Activated CD8-positive, alpha-beta memory T cell treated with anti-CD3 and anti-CD28 coated beads for 24 hours (primary cell): ENCODE data around the gene AJM1.

Experiments
- DNase-seq: peaks from one replicate; pipeline ENCODE4 v3.0.0-alpha.2; 2020

AJM1 gene

GRCh38 chr9:136845465-136846260 lies 3.4 kb downstream of the AJM1 start:
- DNase-seq, result no peak

- no peak for DNase-seq
Observed at GRCh38 chr9:136846376-136847087, 4.3 kb downstream of the AJM1 start.

DNA sequence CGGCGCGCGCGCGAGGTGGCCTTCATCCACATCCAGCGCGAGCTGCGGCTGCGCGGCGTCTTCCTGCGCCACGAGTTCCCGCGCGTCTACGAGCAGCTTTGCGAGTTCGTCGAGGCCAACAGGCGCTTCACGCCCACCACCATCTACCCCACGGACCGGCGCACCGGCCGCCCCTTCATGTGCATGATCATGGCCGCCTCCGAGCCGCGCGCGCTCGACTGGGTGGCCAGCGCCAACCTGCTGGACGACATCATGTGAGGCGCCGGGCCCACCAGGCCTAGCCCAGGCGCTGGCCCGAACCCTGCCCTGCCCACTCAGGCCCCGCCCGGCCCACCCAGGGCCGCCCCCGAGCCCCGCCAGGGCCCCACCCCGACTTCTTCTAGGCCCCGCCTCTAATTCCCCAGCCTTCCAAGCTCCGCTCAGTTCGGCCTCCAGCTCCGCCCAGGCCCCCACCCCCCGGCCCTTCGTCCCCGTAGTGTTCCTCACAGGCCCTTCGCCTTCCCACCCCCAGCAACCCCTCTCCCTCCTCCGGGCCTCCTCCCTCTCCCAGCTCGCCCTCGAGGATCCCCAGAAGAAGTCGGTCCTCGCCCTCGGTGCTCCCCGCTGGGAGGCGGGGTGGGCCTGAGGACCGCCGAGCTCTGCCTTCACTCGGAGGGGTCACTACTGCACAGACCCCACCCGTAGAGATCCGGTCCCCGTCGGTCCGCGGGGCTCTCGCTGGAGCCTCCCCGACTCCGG lies 5.0 kb downstream of the AJM1 start:
- DNase-seq, result no peak

- peak; percentile 90 for DNase-seq
Observed at GRCh38 chr9:136847826-136848392, 5.6 kb downstream of the AJM1 start.

DNA sequence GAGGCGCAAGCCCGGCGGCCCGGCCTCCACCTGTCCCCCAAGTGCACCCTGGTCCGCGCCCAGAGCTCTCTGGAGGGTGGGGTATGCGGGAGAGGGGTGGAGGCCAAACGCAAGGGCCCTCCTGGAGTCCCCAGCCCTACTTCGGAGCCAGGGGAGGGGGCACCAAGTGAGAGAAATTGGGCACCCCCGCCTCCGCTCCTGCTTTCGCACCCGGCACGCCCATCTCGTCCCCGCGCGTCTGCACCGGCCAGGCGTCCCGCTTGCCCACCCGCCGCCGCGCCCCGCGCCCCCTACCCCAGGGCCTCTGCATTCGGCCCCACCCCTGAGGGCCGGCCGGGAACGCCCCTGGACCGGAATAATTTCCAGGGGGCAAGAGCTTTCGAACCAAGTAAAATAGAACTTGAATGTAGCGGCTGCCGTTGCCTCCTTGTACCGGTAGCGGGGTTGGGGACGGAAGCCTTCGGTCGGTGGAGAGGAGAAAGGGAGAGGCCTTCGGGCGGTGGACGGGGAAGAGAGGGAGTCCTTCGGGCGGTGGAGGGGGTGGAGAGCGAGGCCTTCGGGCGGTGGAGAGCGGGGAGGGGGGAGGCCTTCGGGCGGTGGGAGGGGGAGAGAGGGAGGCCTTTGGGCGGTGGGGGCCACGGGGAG lies 6.2 kb downstream of the AJM1 start:
- peak; percentile 79 for DNase-seq

DNA sequence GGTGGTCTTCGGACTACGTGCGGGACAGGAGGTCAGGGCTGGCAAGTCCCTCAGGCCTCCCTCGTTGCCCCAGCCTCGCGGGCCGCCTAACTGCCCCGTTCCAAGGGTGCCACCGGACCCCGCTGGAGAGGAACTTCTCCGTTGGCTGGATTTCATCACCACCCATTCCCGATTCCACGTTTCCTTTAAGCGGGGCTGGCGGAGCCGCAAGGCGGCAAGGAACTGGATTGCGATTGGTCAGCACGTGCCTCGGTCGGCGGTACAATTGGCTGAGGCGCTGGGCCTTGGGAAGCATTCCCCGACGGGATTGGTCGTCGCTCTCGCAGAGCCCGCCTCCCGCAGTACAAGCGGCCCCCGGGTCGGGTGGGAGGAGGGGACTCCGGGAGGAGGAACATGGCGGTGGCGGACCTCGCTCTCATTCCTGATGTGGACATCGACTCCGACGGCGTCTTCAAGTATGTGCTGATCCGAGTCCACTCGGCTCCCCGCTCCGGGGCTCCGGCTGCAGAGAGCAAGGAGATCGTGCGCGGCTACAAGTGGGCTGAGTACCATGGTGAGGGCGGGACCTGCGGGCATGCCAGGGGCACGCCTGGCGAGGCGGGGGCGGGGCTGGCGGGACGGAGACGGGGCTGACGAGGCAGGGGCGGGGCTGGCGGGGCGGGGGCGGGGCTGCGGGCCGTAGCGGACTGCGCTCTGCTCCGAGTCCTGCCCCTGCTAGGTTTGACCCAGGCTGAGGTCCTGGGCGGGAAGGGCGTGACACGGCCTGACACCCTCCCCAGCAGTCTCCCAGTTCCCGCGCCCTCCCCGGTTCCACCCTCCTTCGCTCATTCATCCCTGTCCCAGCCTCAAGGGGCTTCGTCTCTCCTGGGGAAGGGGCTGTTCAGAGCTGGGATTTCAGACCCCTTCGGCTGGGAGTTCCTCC lies 7.0 kb downstream of the AJM1 start, which contains the start of gene PHPT1:
PHPT1 (plus strand) TSS at position 372 of the 922 bp plus-strand sequence; CDS start at position 394, 22 bp downstream.
- DNase-seq, result peak; percentile 99

GRCh38 chr9:136849960-136850865 lies 7.9 kb downstream of the AJM1 start:
- DNase-seq, result no peak

GRCh38 chr9:136850866-136851775 lies 8.8 kb downstream of the AJM1 start:
- DNase-seq, result no peak

DNA sequence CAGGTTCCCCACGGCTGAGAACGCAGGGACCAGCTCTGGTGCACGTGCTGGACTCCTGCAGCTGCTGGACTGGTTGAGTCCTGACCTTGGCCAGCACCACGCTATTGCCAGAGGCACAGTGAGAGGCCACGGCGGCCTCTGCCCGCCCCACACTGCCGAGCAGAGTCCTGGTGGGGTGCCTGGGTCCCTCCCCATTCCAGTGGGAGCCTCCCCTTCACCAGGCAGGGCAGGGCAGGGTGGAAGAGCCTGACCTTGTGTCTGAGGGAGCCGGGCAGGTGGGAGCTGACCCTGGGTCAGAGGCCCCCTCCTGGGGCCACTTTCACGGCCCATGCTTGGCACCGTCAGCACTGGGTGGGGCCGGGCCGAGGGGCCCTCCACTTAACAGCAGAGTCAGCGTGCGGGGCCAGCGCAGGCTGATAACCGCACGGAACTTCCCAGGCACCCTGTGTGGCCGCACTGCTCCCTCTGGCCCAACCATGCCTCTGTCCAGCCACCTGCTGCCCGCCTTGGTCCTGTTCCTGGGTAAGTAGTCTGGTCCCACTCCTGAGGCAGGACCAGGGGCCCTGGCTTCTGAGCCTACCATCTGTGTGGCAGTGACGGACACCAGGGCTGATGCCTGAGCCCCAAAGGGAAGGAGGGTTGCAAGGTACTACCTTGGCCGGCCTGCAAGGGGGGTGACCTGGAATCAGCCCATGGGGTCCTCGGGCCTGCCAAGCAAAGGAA lies 9.8 kb downstream of the AJM1 start, which contains the start of gene MAMDC4:
MAMDC4 (plus strand) TSS at position 406 of the 723 bp plus-strand sequence; CDS start at position 477, 71 bp downstream.
- DNase-seq, result no peak

GRCh38 chr9:136852664-136853595 lies 10.7 kb downstream of the AJM1 start:
- DNase-seq, result no peak

- no peak for DNase-seq
Observed at GRCh38 chr9:136853596-136854112, 11.4 kb downstream of the AJM1 start.

GRCh38 chr9:136854113-136854841 lies 12.0 kb downstream of the AJM1 start:
- DNase-seq, result no peak

- DNase-seq, result no peak
Observed at GRCh38 chr9:136854842-136855460, 12.7 kb downstream of the AJM1 start.

DNA sequence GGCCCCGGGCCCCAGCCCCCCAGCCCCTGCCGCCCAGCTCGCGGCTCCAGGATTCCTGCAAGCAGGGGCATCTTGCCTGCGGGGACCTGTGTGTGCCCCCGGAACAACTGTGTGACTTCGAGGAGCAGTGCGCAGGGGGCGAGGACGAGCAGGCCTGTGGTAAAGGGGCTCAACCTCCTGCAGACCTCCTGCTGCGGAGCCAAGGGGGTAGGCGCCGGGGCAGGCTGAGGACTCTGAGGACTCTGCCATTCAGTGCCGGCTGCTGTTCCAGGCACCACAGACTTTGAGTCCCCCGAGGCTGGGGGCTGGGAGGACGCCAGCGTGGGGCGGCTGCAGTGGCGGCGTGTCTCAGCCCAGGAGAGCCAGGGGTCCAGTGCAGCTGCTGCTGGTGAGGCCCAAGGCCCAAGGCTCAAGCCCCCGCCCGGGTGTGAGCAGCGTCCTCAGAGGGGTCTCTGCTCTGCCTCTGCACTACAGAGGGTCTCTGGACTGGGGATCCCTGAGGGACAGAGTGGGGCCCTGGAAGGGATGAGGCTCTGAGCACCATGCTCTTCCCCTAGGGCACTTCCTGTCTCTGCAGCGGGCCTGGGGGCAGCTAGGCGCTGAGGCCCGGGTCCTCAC lies 13.3 kb downstream of the AJM1 start:
- DNase-seq, result no peak

- DNase-seq, result no peak
Observed at GRCh38 chr9:136856079-136856476, 13.8 kb downstream of the AJM1 start.
